ENCODE data around the gene CTCFL.

GRCh38 chr20:57474205-57474604, 50.7 kb downstream of the CTCFL start:
- TF ChIP-seq CTCF (IDR thresholded peaks at IDR 0.05) = no peak
- TF ChIP-seq EP300 (IDR thresholded peaks at IDR 0.05) = no peak
- TF ChIP-seq POLR2A (IDR thresholded peaks at IDR 0.05) = no peak
